Nephron (organoid): Measurements from ENCODE around the gene KRTAP23-1.

Experiments used
- H3K27ac Mint-ChIP-seq, 3 experiments: 2 replicates each; pipeline ENCODE4 v1.8.0; 2020; ENCODE audit warnings: mixed read lengths in 3 of 3, mild to moderate bottlenecking in 2 of 3, moderate library complexity in 1 of 3
- H3K27me3 Mint-ChIP-seq: 2 replicates; pipeline ENCODE4 v1.8.0; 2021; ENCODE audit warnings: low read depth, mild to moderate bottlenecking, moderate library complexity, mixed read lengths
- H3K36me3 Mint-ChIP-seq: 2 replicates; pipeline ENCODE4 v1.8.0; 2020; ENCODE audit warnings: low read depth, mixed read lengths
- H3K4me1 Mint-ChIP-seq: 2 replicates; pipeline ENCODE4 v1.8.0; 2020; ENCODE audit warnings: mixed read lengths
- H3K4me3 Mint-ChIP-seq, 3 experiments: 2 replicates each; pipeline ENCODE4 v1.8.0; 2020; ENCODE audit warnings: mild to moderate bottlenecking in 3 of 3, mixed read lengths in 3 of 3, moderate library complexity in 2 of 3
- H3K9me3 Mint-ChIP-seq: 2 replicates; pipeline ENCODE4 v1.8.0; 2020; ENCODE audit warnings: mixed read lengths
- CTCF ChIP-seq, 3 experiments: fragments of 200-600 bp; sonication (generic); IDR thresholded peaks; one replicate each; pipeline ENCODE4 v1.5.0; 2021; ENCODE audit warnings: antibody characterized with exemption in 3 of 3; ENCODE audit not compliant: unreplicated experiment in 3 of 3

KRTAP23-1 gene

GRCh38 chr21:30338717-30339116 lies 9.7 kb downstream of the KRTAP23-1 start:
- no peak for TF ChIP-seq CTCF (IDR thresholded peaks at IDR 0.05; ENCODE audit: unreplicated experiment in 3 of 3)
- Mint-ChIP-seq H3K4me1 (no peaks in the 10 kb centered on the region), H3K36me3 (no peaks in the 10 kb centered on the region), H3K27ac (no peak overlapping the region), H3K4me3 (no peak overlapping the region), H3K27me3 (no peaks in the 10 kb centered on the region), H3K9me3 (no peaks in the 10 kb centered on the region)

GRCh38 chr21:30337772-30338171 lies 10.6 kb downstream of the KRTAP23-1 start:
- no peak overlapping the region for H3K27ac Mint-ChIP-seq
- TF ChIP-seq CTCF (IDR thresholded peaks at IDR 0.05; ENCODE audit: unreplicated experiment in 3 of 3), result no peak

GRCh38 chr21:30337276-30337744 lies 11.1 kb downstream of the KRTAP23-1 start, which contains the start of gene KRTAP27-1:
Gene KRTAP27-1 (minus strand): TSS chr21:30337694. CDS start chr21:30337668, 26 bp downstream.
- H3K9me3 Mint-ChIP-seq, result no peaks in the 10 kb centered on the region

More at GRCh38 chr21:30337772-30338171, 10.6 kb downstream of the KRTAP23-1 start:
- Mint-ChIP-seq H3K9me3 (no peaks in the 10 kb centered on the region), H3K4me1 (no peaks in the 10 kb centered on the region), H3K36me3 (no peaks in the 10 kb centered on the region), H3K4me3 (no peak overlapping the region), H3K27me3 (no peaks in the 10 kb centered on the region)

GRCh38 chr21:30336596-30336995 lies 11.8 kb downstream of the KRTAP23-1 start:
- Mint-ChIP-seq H3K9me3 (no peaks in the 10 kb centered on the region), H3K36me3 (no peaks in the 10 kb centered on the region), H3K27me3 (no peaks in the 10 kb centered on the region), H3K27ac (no peak overlapping the region), H3K4me1 (no peaks in the 10 kb centered on the region), H3K4me3 (no peak overlapping the region)
- no peak for TF ChIP-seq CTCF (IDR thresholded peaks at IDR 0.05; ENCODE audit: unreplicated experiment in 3 of 3)

More at GRCh38 chr21:30337276-30337744, 11.1 kb downstream of the KRTAP23-1 start, which contains the start of gene KRTAP27-1:
- no peaks in the 10 kb centered on the region for H3K36me3 Mint-ChIP-seq
- TF ChIP-seq CTCF (IDR thresholded peaks at IDR 0.05; ENCODE audit: unreplicated experiment in 3 of 3), result no peak
- H3K27ac Mint-ChIP-seq, result no peak within 1 kb of the TSS
- H3K4me3 Mint-ChIP-seq, result no peak within 1 kb of the TSS
- no peaks in the 10 kb centered on the region for H3K27me3 Mint-ChIP-seq
- no peaks in the 10 kb centered on the region for H3K4me1 Mint-ChIP-seq

GRCh38 chr21:30333736-30334135 lies 14.7 kb downstream of the KRTAP23-1 start:
- Mint-ChIP-seq H3K9me3 (no peaks in the 10 kb centered on the region), H3K36me3 (no peaks in the 10 kb centered on the region), H3K27me3 (no peaks in the 10 kb centered on the region), H3K4me3 (no peak overlapping the region), H3K4me1 (no peaks in the 10 kb centered on the region), H3K27ac (no peak overlapping the region)
- no peak for TF ChIP-seq CTCF (IDR thresholded peaks at IDR 0.05; ENCODE audit: unreplicated experiment in 3 of 3)

GRCh38 chr21:30332681-30333080 lies 15.7 kb downstream of the KRTAP23-1 start:
- Mint-ChIP-seq H3K27me3 (no peaks in the 10 kb centered on the region), H3K4me3 (no peak overlapping the region), H3K4me1 (no peaks in the 10 kb centered on the region), H3K9me3 (no peaks in the 10 kb centered on the region), H3K27ac (no peak overlapping the region), H3K36me3 (no peaks in the 10 kb centered on the region)
- no peak for TF ChIP-seq CTCF (IDR thresholded peaks at IDR 0.05; ENCODE audit: unreplicated experiment in 3 of 3)
